HepG2 (cell line): ENCODE results near the gene INSRR. TPM values are rescaled to one million over a fixed set of nuclear protein-coding genes. Genes with fewer than 3 reads are reported as not detected.

ENCODE experiments used
- ARID5B ChIP-seq: IDR thresholded peaks from 2 replicates; pipeline ENCODE4 v1.4.0; 2020; ENCODE audit warnings: mild to moderate bottlenecking, missing genetic modification reagents
- ATF4 ChIP-seq, 2 experiments: fragments of 450-650 bp in 1 of 2; sonication (generic) in 1 of 2; formaldehyde crosslinking; IDR thresholded peaks; 2 replicates each; pipeline versions ENCODE4 v1.5.0 to v1.8.0; 2020 to 2022; ENCODE audit warnings: mild to moderate bottlenecking in 1 of 2, missing genetic modification reagents in 1 of 2
- ATF5 ChIP-seq: sonication (generic); formaldehyde crosslinking; IDR thresholded peaks from 2 replicates; pipeline ENCODE4 v1.4.0; 2020; ENCODE audit warnings: mild to moderate bottlenecking, low read depth, missing genetic modification reagents
- FOXA1 ChIP-seq, 2 experiments: fragments of 450-650 bp in 1 of 2; sonication (generic) in 1 of 2; formaldehyde crosslinking in 1 of 2; IDR thresholded peaks; 2 replicates each; pipeline versions ENCODE4 v1.4.0 to v1.6.1; 2016 to 2020; ENCODE audit warnings: missing genetic modification reagents in 1 of 2
- FOXP4 ChIP-seq: sonication (generic); formaldehyde crosslinking; IDR thresholded peaks from 2 replicates; pipeline ENCODE4 v1.4.0; 2020; ENCODE audit warnings: missing genetic modification reagents
- HINFP ChIP-seq: sonication (generic); formaldehyde crosslinking; IDR thresholded peaks from 2 replicates; pipeline ENCODE4 v1.4.0; 2020; ENCODE audit warnings: low read depth, mild to moderate bottlenecking, missing genetic modification reagents
- IKZF5 ChIP-seq: IDR thresholded peaks from 2 replicates; pipeline ENCODE4 v1.6.1; 2018; ENCODE audit warnings: missing genetic modification reagents, mild to moderate bottlenecking, missing compliant biosample characterization
- KDM1A ChIP-seq: IDR thresholded peaks from 2 replicates; pipeline ENCODE4 v1.6.1; 2016; ENCODE audit warnings: missing compliant biosample characterization
- NR2F1 ChIP-seq, 2 experiments: fragments of 450-650 bp in 1 of 2; formaldehyde crosslinking in 1 of 2; IDR thresholded peaks; 2 replicates each; pipeline versions ENCODE4 v1.5.0 to v1.6.1; 2016 to 2020; ENCODE audit warnings: mild to moderate bottlenecking in 1 of 2, missing compliant biosample characterization in 1 of 2, missing genetic modification reagents in 1 of 2, moderate library complexity in 1 of 2
- RFX5 ChIP-seq: IDR thresholded peaks from 2 replicates; pipeline ENCODE4 v1.6.1; 2011; ENCODE audit warnings: low read depth, low read length, improper control_type of control experiment
- SOX6 ChIP-seq, 2 experiments: fragments of 450-650 bp in 1 of 2; sonication (generic) in 1 of 2; formaldehyde crosslinking in 1 of 2; IDR thresholded peaks; 2 replicates each; pipeline versions ENCODE4 v1.4.0 to v1.6.1; 2017 to 2020; ENCODE audit warnings: antibody characterized with exemption in 1 of 2, mild to moderate bottlenecking in 1 of 2, missing genetic modification reagents in 1 of 2
- ZNF12 ChIP-seq: sonication (generic); formaldehyde crosslinking; IDR thresholded peaks from 2 replicates; pipeline ENCODE4 v1.5.0; 2020; ENCODE audit warnings: missing genetic modification reagents
- ZNF263 ChIP-seq: sonication (generic); formaldehyde crosslinking; IDR thresholded peaks from 2 replicates; pipeline ENCODE4 v1.4.0; 2020; ENCODE audit warnings: missing genetic modification reagents
- ZNF546 ChIP-seq: sonication (generic); formaldehyde crosslinking; conservative IDR thresholded peaks from 2 replicates; pipeline ENCODE4 v1.8.1; 2023; ENCODE audit warnings: mild to moderate bottlenecking, missing genetic modification reagents
- polyA plus RNA-seq, 8 experiments: library from polyadenylated mRNA; depleted of rRNA in 3 of 8; stranded (reverse) in 7 of 8; unstranded in 1 of 8; fragments of >200 nt; fragmentation: Illumina TruSeq in 4 of 8; extraction: Trizol in 4 of 8; gene quantifications; 2 replicates each; pipeline versions ENCODE4 v1.2.1 to v1.2.3, GENCODE V29; 2011 to 2016; ENCODE audit warnings: low read depth in 4 of 8, missing spikeins in 1 of 8, mixed read lengths in 1 of 8; ENCODE audit not compliant: insufficient read depth in 1 of 8
- total RNA-seq, 5 experiments: library from RNA; depleted of rRNA; stranded (reverse); fragments of >200 nt; fragmentation: Illumina TruSeq; extraction: Trizol; gene quantifications; 2 replicates each; pipeline ENCODE4 v1.2.3, GENCODE V29; 2016; ENCODE audit warnings: low read depth in 1 of 5
- TF ChIP-seq, protein P1 (sequence below): sonication (generic); formaldehyde crosslinking; IDR thresholded peaks from 2 replicates; pipeline ENCODE4 v1.5.0; 2020; ENCODE audit warnings: missing genetic modification reagents
- TF ChIP-seq, protein P2 (sequence below): sonication (generic); formaldehyde crosslinking; IDR thresholded peaks from 2 replicates; pipeline ENCODE4 v1.5.0; 2020; ENCODE audit warnings: missing genetic modification reagents

The INSRR gene
- total and polyA plus RNA-seq, 2 of the 13 experiments (the other 11 are each of a cell fraction or from before 2014, with no cell fraction given): not detected

- TF ChIP-seq ARID5B (CRISPR knock-in tag): peak; percentile 56; the same call in 1 of the 2 replicates
- peak; percentile 58; the same call in 1 of the 2 replicates for TF ChIP-seq FOXP4 (CRISPR knock-in tag)
- peak; percentile 81 for TF ChIP-seq ZNF12 (CRISPR knock-in tag)
- TF ChIP-seq FOXA1 (IDR thresholded peaks at IDR 0.05): no peak
- peak; percentile 93 for TF ChIP-seq FOXA1 (CRISPR knock-in tag; IDR thresholded peaks at IDR 0.05)
- TF ChIP-seq ATF5: no peak
- TF ChIP-seq, protein P1, sequence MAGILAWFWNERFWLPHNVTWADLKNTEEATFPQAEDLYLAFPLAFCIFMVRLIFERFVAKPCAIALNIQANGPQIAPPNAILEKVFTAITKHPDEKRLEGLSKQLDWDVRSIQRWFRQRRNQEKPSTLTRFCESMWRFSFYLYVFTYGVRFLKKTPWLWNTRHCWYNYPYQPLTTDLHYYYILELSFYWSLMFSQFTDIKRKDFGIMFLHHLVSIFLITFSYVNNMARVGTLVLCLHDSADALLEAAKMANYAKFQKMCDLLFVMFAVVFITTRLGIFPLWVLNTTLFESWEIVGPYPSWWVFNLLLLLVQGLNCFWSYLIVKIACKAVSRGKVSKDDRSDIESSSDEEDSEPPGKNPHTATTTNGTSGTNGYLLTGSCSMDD (CRISPR knock-in tag): no peak
- TF ChIP-seq KDM1A (CRISPR knock-in tag): peak; percentile 38; the same call in 1 of the 2 replicates
- no peak for TF ChIP-seq ATF4 (CRISPR knock-in tag; IDR thresholded peaks at IDR 0.05)
- no peak for TF ChIP-seq HINFP (CRISPR knock-in tag)
- 0 out of 2 replicates have a peak, but pooled peaks have one; percentile 18 for TF ChIP-seq RFX5
- TF ChIP-seq ZNF263: no peak
- TF ChIP-seq ZNF546: no peak
- TF ChIP-seq SOX6 (IDR thresholded peaks at IDR 0.05): no peak
- TF ChIP-seq SOX6 (CRISPR knock-in tag; IDR thresholded peaks at IDR 0.05): peak; percentile 19
- TF ChIP-seq NR2F1 (CRISPR knock-in tag; IDR thresholded peaks at IDR 0.05): peak; percentile 87
- no peak for TF ChIP-seq IKZF5 (CRISPR knock-in tag)
- TF ChIP-seq, protein P2, sequence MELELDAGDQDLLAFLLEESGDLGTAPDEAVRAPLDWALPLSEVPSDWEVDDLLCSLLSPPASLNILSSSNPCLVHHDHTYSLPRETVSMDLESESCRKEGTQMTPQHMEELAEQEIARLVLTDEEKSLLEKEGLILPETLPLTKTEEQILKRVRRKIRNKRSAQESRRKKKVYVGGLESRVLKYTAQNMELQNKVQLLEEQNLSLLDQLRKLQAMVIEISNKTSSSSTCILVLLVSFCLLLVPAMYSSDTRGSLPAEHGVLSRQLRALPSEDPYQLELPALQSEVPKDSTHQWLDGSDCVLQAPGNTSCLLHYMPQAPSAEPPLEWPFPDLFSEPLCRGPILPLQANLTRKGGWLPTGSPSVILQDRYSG (CRISPR knock-in tag): no peak
These were observed 6.5 kb downstream of the INSRR start (continued) for GRCh38 chr1:156852418-156852874.
